ENCODE data around the gene DOCK10. TPM values are rescaled to one million over a fixed set of nuclear protein-coding genes. Genes with fewer than 3 reads are reported as not detected.

DOCK10 gene
- total and polyA plus RNA-seq, 2 donors (not counting 3 experiments of a cell fraction or from before 2014, with no cell fraction given): 5.8 to 23.0 TPM

DNA sequence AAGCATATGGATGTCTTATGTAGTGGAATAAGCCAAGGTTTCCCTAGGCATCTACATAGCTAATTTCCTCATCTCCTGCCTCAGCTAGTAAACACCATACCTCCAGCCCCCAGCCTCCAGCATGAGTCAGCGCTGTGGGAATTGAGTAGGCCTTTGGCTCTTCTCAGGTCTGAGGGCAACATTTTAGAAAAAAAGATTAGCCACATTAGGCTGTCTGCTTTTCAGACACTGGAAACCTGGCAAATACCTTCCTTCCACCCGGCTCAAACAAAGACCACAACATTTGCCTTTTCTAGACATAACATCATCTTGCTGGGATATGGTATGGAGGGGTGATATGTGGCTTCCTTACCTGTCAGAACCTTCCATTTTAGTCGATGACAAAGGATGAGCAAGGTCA, 320.0 kb downstream of the DOCK10 start:
- DNase-seq (ENCODE audit: low read depth, low spot score) (no peak), FAIRE-seq (no peak)

More for the DNA sequence above, 320.0 kb downstream of the DOCK10 start:
- Histone ChIP-seq H4K20me1 (replicated peaks; ENCODE audit: control insufficient read depth, extremely low read depth, insufficient read depth, low read length) (no peaks in the 10 kb centered on the region), H3K4me1 (ENCODE audit: control insufficient read depth, extremely low read depth, insufficient read depth, low read length) (no peaks in the 10 kb centered on the region), H3K4me3 (replicated peaks in 1 of 3; ENCODE audit: insufficient read depth in 1 of 3, low read depth in 1 of 3, low read length in 3 of 3) (no peak overlapping the region), H3K9me1 (replicated peaks; ENCODE audit: control insufficient read depth, extremely low read depth, insufficient read depth, low read length) (no peaks in the 10 kb centered on the region), H3K9ac (replicated peaks; ENCODE audit: extremely low read depth, insufficient read depth, low read length) (no peak overlapping the region), H3K4me2 (ENCODE audit: insufficient read depth, low read length) (no peak overlapping the region), H3K27me3 (ENCODE audit: control insufficient read depth in 2 of 2, insufficient read depth in 2 of 2, low read length in 2 of 2) (no peaks in the 10 kb centered on the region), H3K27ac (ENCODE audit: insufficient read depth, low read depth, low read length) (no peak overlapping the region), H3K79me2 (ENCODE audit: control insufficient read depth, insufficient read depth, low read length) (no peaks in the 10 kb centered on the region), H2AFZ (ENCODE audit: low read depth, low read length) (no peak overlapping the region), H3K9me3 (replicated peaks; ENCODE audit: control insufficient read depth, insufficient read depth, low read length) (no peaks in the 10 kb centered on the region), H3K36me3 (ENCODE audit: control insufficient read depth in 2 of 2, extremely low read depth in 1 of 2, insufficient read depth in 2 of 2, low read length in 2 of 2) (no peaks in the 10 kb centered on the region)
- ChIA-PET CTCF (no interaction called here), POLR2A (no interaction called here)
- dilution Hi-C loops (cut with MboI; ENCODE audit: extremely low pct_ligation_motif_present, low sequenced_read_pairs): no loop called here
- no TSS peak for BruUV-seq (replicated peaks)
- TF ChIP-seq, protein P1, sequence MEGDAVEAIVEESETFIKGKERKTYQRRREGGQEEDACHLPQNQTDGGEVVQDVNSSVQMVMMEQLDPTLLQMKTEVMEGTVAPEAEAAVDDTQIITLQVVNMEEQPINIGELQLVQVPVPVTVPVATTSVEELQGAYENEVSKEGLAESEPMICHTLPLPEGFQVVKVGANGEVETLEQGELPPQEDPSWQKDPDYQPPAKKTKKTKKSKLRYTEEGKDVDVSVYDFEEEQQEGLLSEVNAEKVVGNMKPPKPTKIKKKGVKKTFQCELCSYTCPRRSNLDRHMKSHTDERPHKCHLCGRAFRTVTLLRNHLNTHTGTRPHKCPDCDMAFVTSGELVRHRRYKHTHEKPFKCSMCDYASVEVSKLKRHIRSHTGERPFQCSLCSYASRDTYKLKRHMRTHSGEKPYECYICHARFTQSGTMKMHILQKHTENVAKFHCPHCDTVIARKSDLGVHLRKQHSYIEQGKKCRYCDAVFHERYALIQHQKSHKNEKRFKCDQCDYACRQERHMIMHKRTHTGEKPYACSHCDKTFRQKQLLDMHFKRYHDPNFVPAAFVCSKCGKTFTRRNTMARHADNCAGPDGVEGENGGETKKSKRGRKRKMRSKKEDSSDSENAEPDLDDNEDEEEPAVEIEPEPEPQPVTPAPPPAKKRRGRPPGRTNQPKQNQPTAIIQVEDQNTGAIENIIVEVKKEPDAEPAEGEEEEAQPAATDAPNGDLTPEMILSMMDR (IDR thresholded peaks at IDR 0.05; ENCODE audit: extremely low read depth in 1 of 2, insufficient read depth in 1 of 2, low read depth in 1 of 2, low read length in 2 of 2): no peak
- no peak for TF ChIP-seq GATA2 (IDR thresholded peaks at IDR 0.05; ENCODE audit: insufficient read depth, insufficient read length, low read depth, low read length)
- no peak for TF ChIP-seq FOS (IDR thresholded peaks at IDR 0.05; ENCODE audit: borderline replicate concordance, insufficient read depth, low read length)
- TF ChIP-seq, protein P2, sequence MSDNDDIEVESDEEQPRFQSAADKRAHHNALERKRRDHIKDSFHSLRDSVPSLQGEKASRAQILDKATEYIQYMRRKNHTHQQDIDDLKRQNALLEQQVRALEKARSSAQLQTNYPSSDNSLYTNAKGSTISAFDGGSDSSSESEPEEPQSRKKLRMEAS (IDR thresholded peaks at IDR 0.05; ENCODE audit: insufficient read depth, insufficient read length): no peak
- TF ChIP-seq MYC (IDR thresholded peaks at IDR 0.05; ENCODE audit: low read depth, low read length): no peak
- TF ChIP-seq POLR2A (IDR thresholded peaks at IDR 0.05; ENCODE audit: low read depth, low read length): no peak
- no peak for TF ChIP-seq JUN (IDR thresholded peaks at IDR 0.05; ENCODE audit: borderline replicate concordance, insufficient read depth, insufficient read length, low read depth)
- no peak for TF ChIP-seq POLR2AphosphoS5 (IDR thresholded peaks at IDR 0.05; ENCODE audit: insufficient read depth, low read depth, low read length)
- no peak for TF ChIP-seq EZH2 (IDR thresholded peaks at IDR 0.05; ENCODE audit: borderline replicate concordance, low read depth, low read length, severe bottlenecking)
- intact Hi-C loops (cut with micrococcal nuclease): no loop called here
